ENCODE measurements around the gene PIGT.

PIGT gene

DNA sequence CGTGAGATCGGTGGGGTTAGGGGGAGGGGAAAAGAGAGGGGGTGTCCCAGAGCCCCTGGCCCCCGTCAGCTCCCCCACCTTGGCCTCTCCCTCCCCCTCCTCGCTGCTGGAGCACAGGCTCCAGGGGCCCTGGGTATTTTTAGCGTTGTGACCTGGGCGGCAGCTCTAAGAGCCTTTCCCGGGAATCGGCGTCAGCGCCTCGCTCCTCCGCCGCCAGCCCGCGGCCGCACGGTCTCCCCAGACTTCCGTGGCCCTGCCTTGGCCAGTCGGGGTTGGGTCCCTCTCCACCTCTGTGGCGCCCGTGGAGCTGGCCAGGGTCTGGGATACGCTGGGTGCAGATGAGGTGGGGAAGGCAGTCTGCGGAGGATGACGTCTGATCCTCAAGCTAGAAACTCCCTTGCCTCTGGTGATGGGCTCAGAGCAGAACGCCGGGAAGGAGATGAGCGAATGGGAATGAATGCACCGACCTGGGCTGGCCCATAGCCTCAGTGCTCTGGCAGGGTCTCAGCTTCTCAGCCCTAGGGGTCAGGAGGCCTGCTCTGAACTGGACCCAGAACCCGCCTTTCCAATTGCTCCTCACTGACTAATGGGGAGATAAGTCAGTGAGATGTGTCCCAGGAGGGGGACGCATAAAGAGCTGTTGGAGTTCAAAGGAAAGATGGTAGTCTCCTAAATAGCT, 8.7 kb upstream of the PIGT start:
- H3K27me3 ChIP-seq (replicated peaks in 2 of 5; ENCODE audit: control insufficient read depth in 4 of 5, insufficient read depth in 5 of 5, low read length in 4 of 5), result peaks cover 4 to 14% (median 9%) of the 10 kb centered on the region in 5 experiments
- DNase-seq, result peak in 1 of 3 donors; percentile 32
- H3K27ac ChIP-seq (ENCODE audit: insufficient read depth in 1 of 2, low read depth in 1 of 2, low read length in 2 of 2, poor library complexity in 1 of 2, severe bottlenecking in 2 of 2), result no peak overlapping the region
- H3K4me1 ChIP-seq (ENCODE audit: control extremely low read depth in 1 of 4, control insufficient read depth in 4 of 4, insufficient read depth in 4 of 4, low read length in 3 of 4), result peaks cover 2 to 38% (median 34%) of the 10 kb centered on the region in 4 experiments
- POLR2A ChIA-PET, result interaction anchor here (0.8 to 1.9 kb wide), 2 partner anchors 9 to 44 kb away, joined by 5 to 7 read pairs; partner anchors contain the start of genes PIGT and SYS1
- CTCF ChIA-PET, result interaction anchor here (1.6 to 3.9 kb wide), 7 partner anchors 9 to 44 kb away, joined by 5 to 37 read pairs (median 7); partner anchors contain the start of genes PIGT and TP53TG5
- H3K9me3 ChIP-seq (ENCODE audit: control extremely low read depth in 1 of 5, control insufficient read depth in 4 of 5, insufficient read depth in 2 of 5, low read depth in 1 of 5, low read length in 4 of 5), result no peaks in the 10 kb centered on the region
- WGBS (ENCODE audit: insufficient coverage), result 26% methylated on average over 17 of the region's 30 CpGs
- peaks cover 0 to 17% (median 3%) of the 10 kb centered on the region in 4 experiments for H3K36me3 ChIP-seq (ENCODE audit: control insufficient read depth in 4 of 4, insufficient read depth in 4 of 4, low read length in 3 of 4)
- peak overlapping the region; percentile 60 to 87 (median 74) for H3K4me3 ChIP-seq (ENCODE audit: control insufficient read depth in 1 of 7, extremely low read depth in 1 of 7, insufficient read depth in 4 of 7, low read depth in 2 of 7, low read length in 6 of 7)

GRCh38 chr20:45407783-45408645, 7.9 kb upstream of the PIGT start, which contains the start of gene DBNDD2:
Gene DBNDD2 (plus strand): TSS chr20:45408289. CDS start chr20:45408468, 179 bp downstream.
- peaks cover 4 to 14% (median 9%) of the 10 kb centered on the region in 5 experiments for H3K27me3 ChIP-seq (replicated peaks in 2 of 5; ENCODE audit: control insufficient read depth in 4 of 5, insufficient read depth in 5 of 5, low read length in 4 of 5)
- peaks cover 2 to 38% (median 34%) of the 10 kb centered on the region in 4 experiments for H3K4me1 ChIP-seq (ENCODE audit: control extremely low read depth in 1 of 4, control insufficient read depth in 4 of 4, insufficient read depth in 4 of 4, low read length in 3 of 4)
- no peak within 1 kb of the TSS for H3K27ac ChIP-seq (ENCODE audit: insufficient read depth in 1 of 2, low read depth in 1 of 2, low read length in 2 of 2, poor library complexity in 1 of 2, severe bottlenecking in 2 of 2)
- peak within 1 kb of the TSS; percentile 11 to 87 (median 74) for H3K4me3 ChIP-seq (ENCODE audit: control insufficient read depth in 1 of 7, extremely low read depth in 1 of 7, insufficient read depth in 4 of 7, low read depth in 2 of 7, low read length in 6 of 7)
- H3K36me3 ChIP-seq (ENCODE audit: control insufficient read depth in 4 of 4, insufficient read depth in 4 of 4, low read length in 3 of 4), result peaks cover 0 to 17% (median 3%) of the 10 kb centered on the region in 4 experiments
- no peak for DNase-seq
- POLR2A ChIA-PET, result interaction anchor here (0.8 to 1.9 kb wide), 2 partner anchors 8 to 45 kb away, joined by 5 to 7 read pairs; partner anchors contain the start of genes PIGT and SYS1
- no peaks in the 10 kb centered on the region for H3K9me3 ChIP-seq (ENCODE audit: control extremely low read depth in 1 of 5, control insufficient read depth in 4 of 5, insufficient read depth in 2 of 5, low read depth in 1 of 5, low read length in 4 of 5)
- WGBS (ENCODE audit: insufficient coverage), result 96% methylated on average over 17 of the region's 21 CpGs
- CTCF ChIA-PET, result interaction anchor here (0.8 to 3.9 kb wide), 8 partner anchors 8 to 43 kb away, joined by 3 to 37 read pairs (median 7); partner anchors contain the start of genes PIGT and TP53TG5

DNA sequence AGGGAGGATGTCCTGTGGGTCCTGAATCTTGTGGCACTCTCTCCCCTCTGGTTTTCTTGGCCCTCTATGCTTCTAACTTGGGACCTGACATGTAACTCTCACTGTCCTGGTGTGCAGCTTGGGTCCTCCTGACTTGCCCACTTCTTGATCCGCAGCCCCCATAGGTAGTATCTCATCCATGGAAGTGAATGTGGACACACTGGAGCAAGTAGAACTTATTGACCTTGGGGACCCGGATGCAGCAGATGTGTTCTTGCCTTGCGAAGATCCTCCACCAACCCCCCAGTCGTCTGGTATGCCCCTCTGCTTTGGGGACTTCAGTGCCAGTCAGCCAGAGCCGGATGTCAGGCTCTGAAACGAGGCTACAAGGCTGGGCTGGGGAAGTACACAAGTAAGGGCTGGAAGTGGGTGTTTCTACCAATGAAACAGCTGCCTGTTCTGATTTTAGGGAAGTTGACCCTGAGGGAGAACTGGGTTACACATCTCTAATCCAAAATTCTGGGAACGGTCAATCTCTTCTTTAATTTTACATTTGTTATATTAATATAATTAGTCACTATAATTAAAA, 7.2 kb upstream of the PIGT start:
- Histone ChIP-seq H3K27me3 (replicated peaks in 2 of 5; ENCODE audit: control insufficient read depth in 4 of 5, insufficient read depth in 5 of 5, low read length in 4 of 5) (peaks cover 4 to 14% (median 9%) of the 10 kb centered on the region in 5 experiments), H3K4me1 (ENCODE audit: control extremely low read depth in 1 of 4, control insufficient read depth in 4 of 4, insufficient read depth in 4 of 4, low read length in 3 of 4) (peaks cover 2 to 38% (median 34%) of the 10 kb centered on the region in 4 experiments), H3K9me3 (ENCODE audit: control extremely low read depth in 1 of 5, control insufficient read depth in 4 of 5, insufficient read depth in 2 of 5, low read depth in 1 of 5, low read length in 4 of 5) (no peaks in the 10 kb centered on the region), H3K4me3 (ENCODE audit: control insufficient read depth in 1 of 7, extremely low read depth in 1 of 7, insufficient read depth in 4 of 7, low read depth in 2 of 7, low read length in 6 of 7) (peak overlapping the region in 2 of 7 experiments; percentile 6 to 11), H3K27ac (ENCODE audit: insufficient read depth in 1 of 2, low read depth in 1 of 2, low read length in 2 of 2, poor library complexity in 1 of 2, severe bottlenecking in 2 of 2) (no peak overlapping the region), H3K36me3 (ENCODE audit: control insufficient read depth in 4 of 4, insufficient read depth in 4 of 4, low read length in 3 of 4) (peaks cover 0 to 17% (median 3%) of the 10 kb centered on the region in 4 experiments)
- DNase-seq, result peak; percentile 59 to 87 (median 81)
- WGBS (ENCODE audit: insufficient coverage), result 8% methylated on average over 4 of the region's 7 CpGs
- CTCF ChIA-PET, result interaction anchor here (0.8 to 3.9 kb wide), 5 partner anchors 10 to 42 kb away, joined by 3 to 37 read pairs (median 5); partner anchors contain the start of gene TP53TG5
- POLR2A ChIA-PET, result no interaction called here

DNA sequence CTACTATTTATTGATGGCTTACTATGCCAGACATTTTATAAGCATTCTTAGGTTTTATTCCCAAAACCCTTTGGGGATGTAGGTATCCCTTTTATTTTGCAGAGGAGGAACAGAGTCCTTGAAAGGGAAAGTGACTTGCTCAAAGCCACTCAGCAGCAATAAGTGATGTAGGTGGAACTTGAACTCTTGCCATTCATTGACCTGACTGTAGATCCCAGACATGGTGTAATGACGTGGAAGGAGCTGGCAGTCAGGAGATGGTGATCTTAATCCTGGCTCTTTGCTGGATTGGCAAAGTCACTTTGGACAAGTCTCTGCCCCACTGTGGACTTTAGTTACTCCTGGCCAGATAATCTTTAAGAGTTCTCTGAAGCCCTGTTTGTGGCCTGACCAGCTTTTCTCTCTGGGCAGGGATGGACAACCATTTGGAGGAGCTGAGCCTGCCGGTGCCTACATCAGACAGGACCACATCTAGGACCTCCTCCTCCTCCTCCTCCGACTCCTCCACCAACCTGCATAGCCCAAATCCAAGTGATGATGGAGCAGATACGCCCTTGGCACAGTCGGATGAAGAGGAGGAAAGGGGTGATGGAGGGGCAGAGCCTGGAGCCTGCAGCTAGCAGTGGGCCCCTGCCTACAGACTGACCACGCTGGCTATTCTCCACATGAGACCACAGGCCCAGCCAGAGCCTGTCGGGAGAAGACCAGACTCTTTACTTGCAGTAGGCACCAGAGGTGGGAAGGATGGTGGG, 6.2 kb upstream of the PIGT start:
- Histone ChIP-seq H3K27me3 (replicated peaks in 2 of 5; ENCODE audit: control insufficient read depth in 4 of 5, insufficient read depth in 5 of 5, low read length in 4 of 5) (peaks cover 0 to 8% (median 7%) of the 10 kb centered on the region in 5 experiments), H3K9me3 (ENCODE audit: control extremely low read depth in 1 of 5, control insufficient read depth in 4 of 5, insufficient read depth in 2 of 5, low read depth in 1 of 5, low read length in 4 of 5) (no peaks in the 10 kb centered on the region), H3K4me3 (ENCODE audit: control insufficient read depth in 1 of 7, extremely low read depth in 1 of 7, insufficient read depth in 4 of 7, low read depth in 2 of 7, low read length in 6 of 7) (no peak overlapping the region), H3K4me1 (ENCODE audit: control extremely low read depth in 1 of 4, control insufficient read depth in 4 of 4, insufficient read depth in 4 of 4, low read length in 3 of 4) (peaks cover 2 to 38% (median 34%) of the 10 kb centered on the region in 4 experiments), H3K36me3 (ENCODE audit: control insufficient read depth in 4 of 4, insufficient read depth in 4 of 4, low read length in 3 of 4) (peaks cover 0 to 17% (median 3%) of the 10 kb centered on the region in 4 experiments), H3K27ac (ENCODE audit: insufficient read depth in 1 of 2, low read depth in 1 of 2, low read length in 2 of 2, poor library complexity in 1 of 2, severe bottlenecking in 2 of 2) (no peak overlapping the region)
- ChIA-PET POLR2A (no interaction called here), CTCF (interaction anchor here (1.0 to 1.9 kb wide), 4 partner anchors 18 to 91 kb away, joined by 3 to 6 read pairs (median 4); no protein-coding TSS in a partner anchor)
- no peak for DNase-seq
- 95% methylated on average over 6 of the region's 7 CpGs for WGBS (ENCODE audit: insufficient coverage)

- Histone ChIP-seq H3K36me3 (ENCODE audit: control insufficient read depth in 4 of 4, insufficient read depth in 4 of 4, low read length in 3 of 4) (peaks cover 0 to 17% (median 3%) of the 10 kb centered on the region in 4 experiments), H3K4me3 (ENCODE audit: control insufficient read depth in 1 of 7, extremely low read depth in 1 of 7, insufficient read depth in 4 of 7, low read depth in 2 of 7, low read length in 6 of 7) (no peak overlapping the region), H3K27ac (ENCODE audit: insufficient read depth in 1 of 2, low read depth in 1 of 2, low read length in 2 of 2, poor library complexity in 1 of 2, severe bottlenecking in 2 of 2) (no peak overlapping the region), H3K9me3 (ENCODE audit: control extremely low read depth in 1 of 5, control insufficient read depth in 4 of 5, insufficient read depth in 2 of 5, low read depth in 1 of 5, low read length in 4 of 5) (no peaks in the 10 kb centered on the region), H3K27me3 (replicated peaks in 2 of 5; ENCODE audit: control insufficient read depth in 4 of 5, insufficient read depth in 5 of 5, low read length in 4 of 5) (peaks cover 0 to 2% (median 0%) of the 10 kb centered on the region in 5 experiments), H3K4me1 (ENCODE audit: control extremely low read depth in 1 of 4, control insufficient read depth in 4 of 4, insufficient read depth in 4 of 4, low read length in 3 of 4) (peaks cover 2 to 39% (median 31%) of the 10 kb centered on the region in 4 experiments)
- WGBS (ENCODE audit: insufficient coverage), result 96% methylated on average over 8 of the region's 8 CpGs
- CTCF ChIA-PET, result interaction anchor here (0.8 to 3.2 kb wide), 9 partner anchors 18 to 99 kb away, joined by 3 to 16 read pairs (median 3); partner anchors contain the start of gene SYS1
- POLR2A ChIA-PET, result no interaction called here
- DNase-seq, result no peak
Observed at GRCh38 chr20:45410887-45411286, 5.1 kb upstream of the PIGT start.

- Histone ChIP-seq H3K4me3 (ENCODE audit: control insufficient read depth in 1 of 7, extremely low read depth in 1 of 7, insufficient read depth in 4 of 7, low read depth in 2 of 7, low read length in 6 of 7) (no peak overlapping the region), H3K36me3 (ENCODE audit: control insufficient read depth in 4 of 4, insufficient read depth in 4 of 4, low read length in 3 of 4) (peaks cover 1 to 17% (median 3%) of the 10 kb centered on the region in 4 experiments), H3K27me3 (replicated peaks in 2 of 5; ENCODE audit: control insufficient read depth in 4 of 5, insufficient read depth in 5 of 5, low read length in 4 of 5) (no peaks in the 10 kb centered on the region), H3K9me3 (ENCODE audit: control extremely low read depth in 1 of 5, control insufficient read depth in 4 of 5, insufficient read depth in 2 of 5, low read depth in 1 of 5, low read length in 4 of 5) (no peaks in the 10 kb centered on the region), H3K27ac (ENCODE audit: insufficient read depth in 1 of 2, low read depth in 1 of 2, low read length in 2 of 2, poor library complexity in 1 of 2, severe bottlenecking in 2 of 2) (no peak overlapping the region), H3K4me1 (ENCODE audit: control extremely low read depth in 1 of 4, control insufficient read depth in 4 of 4, insufficient read depth in 4 of 4, low read length in 3 of 4) (peaks cover 6 to 36% (median 27%) of the 10 kb centered on the region in 4 experiments)
- ChIA-PET CTCF (interaction anchor here (0.6 to 3.2 kb wide), 10 partner anchors 19 to 546 kb away, joined by 3 to 16 read pairs (median 4); partner anchors contain the start of gene SYS1), POLR2A (no interaction called here)
- 95% methylated on average over 3 of the region's 5 CpGs for WGBS (ENCODE audit: insufficient coverage)
- DNase-seq, result no peak
Observed at GRCh38 chr20:45412653-45413052, 3.3 kb upstream of the PIGT start.

Data from common myeloid progenitor, CD34-positive (primary cell).